ENCODE results near the gene DTX1. TPM values are rescaled to one million over a fixed set of nuclear protein-coding genes. Genes with fewer than 3 reads are reported as not detected.
A peak's percentile ranks its signal among the peaks of the same experiment; 100 is the strongest.

Gene DTX1
- total RNA-seq, 4 donors from 2014 or later: 2.4 to 8.6 (median 3.1) TPM

- TF ChIP-seq POLR2A (IDR thresholded peaks at IDR 0.05): no peak
- peak; percentile 50 to 77 (median 62) for TF ChIP-seq CTCF (IDR thresholded peaks at IDR 0.05)
- H3K36me3 ChIP-seq: no peaks in the 10 kb centered on the region
- DNase-seq: no peak
These were observed 7.8 kb upstream of the DTX1 start for GRCh38 chr12:113048716-113049127.

GRCh38 chr12:113049976-113050742, 6.4 kb upstream of the DTX1 start:
- Histone ChIP-seq H3K9me3 (no peaks in the 10 kb centered on the region), H3K4me3 (no peak overlapping the region), H3K27ac (no peak overlapping the region), H3K4me1 (no peaks in the 10 kb centered on the region), H3K36me3 (no peaks in the 10 kb centered on the region), H3K27me3 (no peaks in the 10 kb centered on the region)
- intact Hi-C loops (cut with DNase I; ENCODE audit: low total_unique reads): no loop called here
- TF ChIP-seq POLR2A (IDR thresholded peaks at IDR 0.05): no peak
- no peak for TF ChIP-seq CTCF (IDR thresholded peaks at IDR 0.05)
- DNase-seq: no peak

More at GRCh38 chr12:113048716-113049127, 7.8 kb upstream of the DTX1 start:
- Histone ChIP-seq H3K27ac (no peak overlapping the region), H3K4me3 (no peak overlapping the region), H3K27me3 (no peaks in the 10 kb centered on the region), H3K4me1 (no peaks in the 10 kb centered on the region), H3K9me3 (no peaks in the 10 kb centered on the region)
- intact Hi-C loops (cut with DNase I; ENCODE audit: low total_unique reads): no loop called here

- H3K4me1 ChIP-seq: no peaks in the 10 kb centered on the region
- no peaks in the 10 kb centered on the region for H3K36me3 ChIP-seq
- H3K27me3 ChIP-seq: no peaks in the 10 kb centered on the region
- DNase-seq: no peak
- no peak overlapping the region for H3K4me3 ChIP-seq
- no peak overlapping the region for H3K27ac ChIP-seq
- no peak for TF ChIP-seq POLR2A (IDR thresholded peaks at IDR 0.05)
- no peak for TF ChIP-seq CTCF (IDR thresholded peaks at IDR 0.05)
- intact Hi-C loops (cut with DNase I; ENCODE audit: low total_unique reads): no loop called here
- H3K9me3 ChIP-seq: no peaks in the 10 kb centered on the region
These were observed 5.7 kb upstream of the DTX1 start for GRCh38 chr12:113050795-113051194.

GRCh38 chr12:113051759-113052158, 4.8 kb upstream of the DTX1 start:
- no peaks in the 10 kb centered on the region for H3K36me3 ChIP-seq
- DNase-seq: no peak
- H3K27ac ChIP-seq: no peak overlapping the region
- no peaks in the 10 kb centered on the region for H3K9me3 ChIP-seq
- TF ChIP-seq CTCF (IDR thresholded peaks at IDR 0.05) (no peak), POLR2A (IDR thresholded peaks at IDR 0.05) (no peak)
- intact Hi-C loops (cut with DNase I; ENCODE audit: low total_unique reads): no loop called here
- H3K27me3 ChIP-seq: no peaks in the 10 kb centered on the region
- H3K4me1 ChIP-seq: peaks cover 0 to 4% of the 10 kb centered on the region in 2 donors
- no peak overlapping the region for H3K4me3 ChIP-seq

- TF ChIP-seq POLR2A (IDR thresholded peaks at IDR 0.05) (no peak), CTCF (IDR thresholded peaks at IDR 0.05) (no peak)
- H3K9me3 ChIP-seq: no peaks in the 10 kb centered on the region
- no peak for DNase-seq
- no peak overlapping the region for H3K4me3 ChIP-seq
- intact Hi-C loops (cut with DNase I; ENCODE audit: low total_unique reads): no loop called here
- no peaks in the 10 kb centered on the region for H3K36me3 ChIP-seq
- no peak overlapping the region for H3K27ac ChIP-seq
- peaks cover 0 to 10% of the 10 kb centered on the region in 2 donors for H3K4me1 ChIP-seq
- H3K27me3 ChIP-seq: no peaks in the 10 kb centered on the region
These were observed 4.2 kb upstream of the DTX1 start for GRCh38 chr12:113052326-113052725.

All from uterus (tissue), 4 donors.